ENCODE measurements around the gene LEF1.

GRCh38 chr4:108146819-108147218, 21.9 kb downstream of the LEF1 start:
- TF ChIP-seq TARDBP (IDR thresholded peaks at IDR 0.05), result no peak
- TF ChIP-seq SP1 (IDR thresholded peaks at IDR 0.05), result no peak
- TF ChIP-seq BHLHE40 (IDR thresholded peaks at IDR 0.05; ENCODE audit: borderline replicate concordance), result no peak
- no peak for TF ChIP-seq ARNT (IDR thresholded peaks at IDR 0.05)
- TF ChIP-seq FOXA1 (IDR thresholded peaks at IDR 0.05), result no peak
- no peak for TF ChIP-seq NFRKB (IDR thresholded peaks at IDR 0.05)
- no peak for TF ChIP-seq CTBP1 (IDR thresholded peaks at IDR 0.05; ENCODE audit: borderline replicate concordance)
- no peak for TF ChIP-seq FOXM1 (IDR thresholded peaks at IDR 0.05; ENCODE audit: borderline replicate concordance)
- TF ChIP-seq FOXK2 (IDR thresholded peaks at IDR 0.05), result no peak
- no peak for TF ChIP-seq L3MBTL2 (conservative IDR thresholded peaks at IDR 0.05)
- TF ChIP-seq ELF4 (IDR thresholded peaks at IDR 0.05), result no peak
- no peak for TF ChIP-seq LEF1 (IDR thresholded peaks at IDR 0.05; ENCODE audit: borderline replicate concordance)
- TF ChIP-seq ZNF384 (IDR thresholded peaks at IDR 0.05), result no peak

Data from HEK293T (cell line).